Mesendoderm (in vitro differentiated cells): Measurements from ENCODE around the gene MZT1. TPM values are rescaled to one million over a fixed set of nuclear protein-coding genes. Genes with fewer than 3 reads are reported as not detected.
A peak's percentile ranks its signal among the peaks of the same experiment; 100 is the strongest.

ENCODE experiments used
- DNase-seq: peaks from one replicate; pipeline ENCODE4 v3.0.0; 2013
- H2AK5ac ChIP-seq: 2 replicates; pipeline ENCODE4 v1.6.1; 2013; ENCODE audit warnings: low read length, inconsistent platforms
- H2BK120ac ChIP-seq: 2 replicates; pipeline ENCODE4 v1.6.1; 2013; ENCODE audit warnings: low read depth, mild to moderate bottlenecking, low read length, moderate library complexity, mixed read lengths
- H2BK15ac ChIP-seq: replicated peaks from 2 replicates; pipeline ENCODE4 v1.6.1; 2013; ENCODE audit warnings: low read depth, mild to moderate bottlenecking, moderate library complexity
- H2BK5ac ChIP-seq: 2 replicates; pipeline ENCODE4 v1.6.1; 2013; ENCODE audit warnings: low read length, inconsistent platforms
- H3K18ac ChIP-seq: 2 replicates; pipeline ENCODE4 v1.6.1; 2013; ENCODE audit warnings: mild to moderate bottlenecking, low read length, mixed read lengths
- H3K23ac ChIP-seq: one replicate; pipeline ENCODE4 v1.6.1; 2013; ENCODE audit warnings: low read length
- H3K27ac ChIP-seq: 2 replicates; pipeline ENCODE4 v1.5.1; 2013; ENCODE audit warnings: low read depth, mild to moderate bottlenecking, inconsistent platforms, low read length, moderate library complexity
- H3K27me3 ChIP-seq: 2 replicates; pipeline ENCODE4 v1.6.1; 2013; ENCODE audit warnings: low read length, control low read depth, mild to moderate bottlenecking, inconsistent platforms; ENCODE audit not compliant: insufficient read depth, poor library complexity
- H3K36me3 ChIP-seq: 2 replicates; pipeline ENCODE4 v1.6.1; 2013; ENCODE audit warnings: low read length, inconsistent platforms; ENCODE audit not compliant: control insufficient read depth, insufficient read depth
- H3K4ac ChIP-seq: one replicate; pipeline ENCODE4 v1.6.1; 2013; ENCODE audit warnings: low read depth, mild to moderate bottlenecking, low read length, moderate library complexity
- H3K4me1 ChIP-seq: 2 replicates; pipeline ENCODE4 v1.6.1; 2013; ENCODE audit warnings: low read depth, low read length, inconsistent platforms; ENCODE audit not compliant: control insufficient read depth
- H3K4me2 ChIP-seq: 2 replicates; pipeline ENCODE4 v1.6.1; 2013; ENCODE audit warnings: low read length
- H3K4me3 ChIP-seq: 2 replicates; pipeline ENCODE4 v1.5.1; 2013; ENCODE audit warnings: mild to moderate bottlenecking, low read length
- H3K56ac ChIP-seq: one replicate; pipeline ENCODE4 v1.6.1; 2013; ENCODE audit warnings: low read length
- H3K79me1 ChIP-seq: 2 replicates; pipeline ENCODE4 v1.6.1; 2013; ENCODE audit warnings: low read length, inconsistent platforms
- H3K79me2 ChIP-seq: 2 replicates; pipeline ENCODE4 v1.6.1; 2013; ENCODE audit warnings: mild to moderate bottlenecking, low read length; ENCODE audit not compliant: control insufficient read depth, insufficient read depth
- H3K9ac ChIP-seq: 2 replicates; pipeline ENCODE4 v1.6.1; 2013; ENCODE audit warnings: low read length, inconsistent platforms
- H4K5ac ChIP-seq: one replicate; pipeline ENCODE4 v1.6.1; 2013; ENCODE audit warnings: low read length
- H4K8ac ChIP-seq: one replicate; pipeline ENCODE4 v1.6.1; 2013; ENCODE audit warnings: low read depth, mild to moderate bottlenecking, control low read depth, low read length, moderate library complexity
- WGBS: extraction: QIAGEN DNeasy Blood & Tissue Kit; methylation state at CpG from one replicate; pipeline ENCODE4 v1.1.7; 2013; ENCODE audit warnings: low lambda C conversion rate, missing lambda C conversion rate; ENCODE audit not compliant: insufficient coverage; ENCODE audit errors: extremely low coverage; 5-methylcytosine and 5-hydroxymethylcytosine counted together
- polyA plus RNA-seq, 2 experiments: library from polyadenylated mRNA; stranded (reverse); fragments of 200-250 nt; gene quantifications; one replicate each; pipeline ENCODE4 v1.2.3, GENCODE V29; 2013

MZT1 gene, protein sequence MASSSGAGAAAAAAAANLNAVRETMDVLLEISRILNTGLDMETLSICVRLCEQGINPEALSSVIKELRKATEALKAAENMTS
- 26.9 TPM for polyA plus RNA-seq (2013, experiment 1 of 2)
- polyA plus RNA-seq (2013, experiment 2 of 2): 29.8 TPM

DNA sequence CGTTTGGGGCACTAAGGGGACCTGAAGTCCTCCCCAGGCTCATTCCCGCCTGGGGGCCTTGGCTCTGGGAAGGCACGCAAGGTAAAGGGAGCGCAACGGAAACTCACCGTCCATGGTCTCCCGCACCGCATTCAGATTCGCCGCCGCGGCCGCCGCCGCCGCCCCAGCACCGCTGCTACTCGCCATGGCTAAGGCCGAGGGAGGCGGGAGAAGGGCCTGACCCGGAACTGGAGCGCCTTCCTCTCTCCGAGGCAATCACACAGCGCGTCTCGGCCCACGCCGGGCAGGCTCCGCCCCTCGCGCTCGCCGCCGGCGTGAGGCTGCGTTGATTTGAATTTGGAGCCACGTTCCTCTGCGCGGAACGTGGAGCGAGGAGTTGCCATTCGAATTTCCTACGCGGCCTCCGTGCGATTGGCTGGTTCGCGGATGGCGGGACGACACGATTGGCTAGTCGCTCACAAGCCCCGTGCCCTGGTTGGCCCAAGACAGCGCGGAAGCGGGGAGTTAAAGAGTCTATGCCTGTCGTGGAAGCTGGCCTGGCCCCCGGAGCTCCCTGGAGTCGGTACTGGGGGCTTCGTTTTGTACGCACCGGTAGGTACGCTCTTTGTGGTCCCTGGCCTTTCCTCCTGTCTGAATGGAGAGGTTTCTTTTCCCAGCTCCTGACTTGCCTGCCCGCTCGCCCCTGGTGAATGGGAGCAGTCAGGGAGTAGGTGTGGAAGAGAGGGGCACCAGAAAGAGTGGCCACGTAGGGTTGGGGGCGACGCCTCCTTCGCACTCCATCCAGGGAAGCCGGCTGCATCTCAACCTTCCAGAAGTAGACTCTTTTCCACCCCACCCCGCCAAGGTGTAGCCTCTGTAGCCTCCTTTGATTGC, at the start of gene MZT1, which contains the start of gene BORA:
TSS of gene MZT1 (minus strand) at position 213 of the 873 bp plus-strand sequence. CDS start at position 186, 27 bp downstream.
TSS of gene BORA (plus strand) at position 507 of the 873 bp plus-strand sequence. CDS start 1,018 bp downstream, outside the sequence.
- Histone ChIP-seq H2BK5ac (peak within 1 kb of the TSS; percentile 62), H2BK15ac (no peak within 1 kb of the TSS), H3K27ac (peak within 1 kb of the TSS; percentile 74), H3K79me2 (peaks cover 32% of the 10 kb centered on the region), H4K5ac (no peak within 1 kb of the TSS), H4K8ac (no peak within 1 kb of the TSS), H3K4me2 (peak within 1 kb of the TSS; percentile 90), H3K18ac (peak within 1 kb of the TSS; percentile 86), H3K79me1 (peaks cover 8% of the 10 kb centered on the region), H3K23ac (peak within 1 kb of the TSS; percentile 39), H3K9ac (peak within 1 kb of the TSS; percentile 95), H3K56ac (peak within 1 kb of the TSS; percentile 99), H3K4ac (peak within 1 kb of the TSS; percentile 60), H3K4me1 (no peaks in the 10 kb centered on the region), H3K27me3 (no peaks in the 10 kb centered on the region), H3K36me3 (no peaks in the 10 kb centered on the region), H2AK5ac (no peak within 1 kb of the TSS), H3K4me3 (peak within 1 kb of the TSS; percentile 91), H2BK120ac (no peak within 1 kb of the TSS)
- no CpG with 5 or more reads among the region's 71 CpGs for WGBS
- peak; percentile 98 for DNase-seq

DNA sequence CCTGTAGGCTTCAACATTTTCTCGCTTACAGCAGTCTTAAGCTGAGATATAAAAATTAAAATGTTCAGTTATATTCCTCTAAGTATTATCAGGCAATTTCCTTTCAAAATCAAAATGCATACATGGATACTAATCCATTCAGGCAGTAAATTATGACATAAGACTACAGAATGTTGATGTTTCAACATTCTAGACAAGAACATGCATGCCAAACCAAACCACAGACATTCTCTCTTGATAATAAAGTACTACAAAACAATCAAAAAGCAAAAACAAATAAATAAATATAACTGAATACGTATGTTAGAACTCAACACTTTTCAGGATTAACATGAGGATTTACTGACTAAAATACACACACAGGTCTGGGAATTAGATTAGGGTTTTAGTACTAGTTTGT, 46.6 kb upstream of the MZT1 start:
- Histone ChIP-seq H3K9ac (no peak overlapping the region), H3K79me1 (no peaks in the 10 kb centered on the region), H3K36me3 (peaks cover 5% of the 10 kb centered on the region), H3K4me2 (no peak overlapping the region), H2BK120ac (no peak overlapping the region), H4K5ac (no peak overlapping the region), H3K4me1 (no peaks in the 10 kb centered on the region), H2BK5ac (no peak overlapping the region), H3K18ac (no peak overlapping the region), H3K27ac (no peak overlapping the region), H3K4me3 (no peak overlapping the region), H3K4ac (no peak overlapping the region), H3K27me3 (no peaks in the 10 kb centered on the region), H2BK15ac (no peak overlapping the region), H3K79me2 (peaks cover under 1% of the 10 kb centered on the region), H3K56ac (no peak overlapping the region), H4K8ac (no peak overlapping the region), H2AK5ac (no peak overlapping the region), H3K23ac (no peak overlapping the region)
- no peak for DNase-seq
- no CpG with 5 or more reads among the region's 2 CpGs for WGBS

DNA sequence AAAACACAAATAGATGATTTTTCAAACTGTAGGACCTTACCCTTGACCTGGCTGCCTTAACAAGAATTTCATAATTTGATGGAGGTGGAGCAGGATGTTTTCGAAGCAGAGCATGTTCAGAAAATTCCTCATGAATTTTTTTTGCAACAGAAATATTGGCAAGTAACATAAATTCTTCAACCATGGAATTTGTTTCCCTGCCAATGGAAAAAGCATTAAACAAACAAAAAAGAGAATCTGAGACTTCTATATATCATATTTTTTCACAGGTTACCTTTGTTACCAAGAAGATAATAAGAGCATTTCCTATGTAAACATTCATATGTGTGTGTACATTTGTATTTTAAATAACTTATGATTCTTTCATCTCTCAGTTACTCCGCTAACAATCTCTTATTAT, 36.0 kb upstream of the MZT1 start:
- Histone ChIP-seq H3K36me3 (peaks cover 2% of the 10 kb centered on the region), H3K4me2 (no peak overlapping the region), H3K4ac (no peak overlapping the region), H3K79me1 (no peaks in the 10 kb centered on the region), H3K27ac (no peak overlapping the region), H2BK15ac (no peak overlapping the region), H3K9ac (no peak overlapping the region), H3K4me3 (no peak overlapping the region), H3K56ac (no peak overlapping the region), H2BK120ac (no peak overlapping the region), H2AK5ac (no peak overlapping the region), H3K79me2 (no peaks in the 10 kb centered on the region), H3K18ac (no peak overlapping the region), H4K8ac (no peak overlapping the region), H3K23ac (no peak overlapping the region), H2BK5ac (no peak overlapping the region), H3K27me3 (no peaks in the 10 kb centered on the region), H4K5ac (no peak overlapping the region), H3K4me1 (no peaks in the 10 kb centered on the region)
- WGBS: no CpG with 5 or more reads among the region's 2 CpGs
- no peak for DNase-seq

DNA sequence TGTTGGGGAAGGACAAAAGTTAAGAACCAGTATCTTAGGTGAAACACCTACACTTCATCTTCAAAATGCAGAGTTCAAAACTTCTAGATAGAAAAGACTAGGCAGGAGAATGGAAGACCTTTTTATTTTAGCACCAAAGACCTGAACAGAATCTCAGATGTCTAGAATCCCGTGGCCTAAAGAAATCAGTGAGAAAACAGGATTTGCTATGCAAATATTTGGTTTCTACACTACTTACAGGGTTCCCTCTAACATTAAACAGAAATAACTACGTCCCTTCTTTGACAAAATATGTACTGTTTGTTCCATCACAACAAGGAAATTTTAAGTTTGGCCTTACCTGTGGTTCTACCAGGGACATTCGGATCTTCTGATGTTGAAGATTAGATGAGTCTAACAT, 32.8 kb upstream of the MZT1 start:
- no CpG with 5 or more reads among the region's 3 CpGs for WGBS
- H3K56ac ChIP-seq: no peak overlapping the region
- no peak overlapping the region for H3K4ac ChIP-seq
- H3K9ac ChIP-seq: no peak overlapping the region
- no peaks in the 10 kb centered on the region for H3K27me3 ChIP-seq
- no peak overlapping the region for H2BK5ac ChIP-seq
- no peaks in the 10 kb centered on the region for H3K36me3 ChIP-seq
- no peak overlapping the region for H4K5ac ChIP-seq
- no peak overlapping the region for H4K8ac ChIP-seq
- DNase-seq: no peak
- no peaks in the 10 kb centered on the region for H3K4me1 ChIP-seq
- no peak overlapping the region for H3K27ac ChIP-seq
- H3K4me2 ChIP-seq: no peak overlapping the region
- H3K4me3 ChIP-seq: no peak overlapping the region
- H2BK15ac ChIP-seq: no peak overlapping the region
- no peak overlapping the region for H2BK120ac ChIP-seq
- H3K23ac ChIP-seq: no peak overlapping the region
- no peaks in the 10 kb centered on the region for H3K79me1 ChIP-seq
- H2AK5ac ChIP-seq: no peak overlapping the region
- H3K18ac ChIP-seq: no peak overlapping the region
- H3K79me2 ChIP-seq: no peaks in the 10 kb centered on the region

DNA sequence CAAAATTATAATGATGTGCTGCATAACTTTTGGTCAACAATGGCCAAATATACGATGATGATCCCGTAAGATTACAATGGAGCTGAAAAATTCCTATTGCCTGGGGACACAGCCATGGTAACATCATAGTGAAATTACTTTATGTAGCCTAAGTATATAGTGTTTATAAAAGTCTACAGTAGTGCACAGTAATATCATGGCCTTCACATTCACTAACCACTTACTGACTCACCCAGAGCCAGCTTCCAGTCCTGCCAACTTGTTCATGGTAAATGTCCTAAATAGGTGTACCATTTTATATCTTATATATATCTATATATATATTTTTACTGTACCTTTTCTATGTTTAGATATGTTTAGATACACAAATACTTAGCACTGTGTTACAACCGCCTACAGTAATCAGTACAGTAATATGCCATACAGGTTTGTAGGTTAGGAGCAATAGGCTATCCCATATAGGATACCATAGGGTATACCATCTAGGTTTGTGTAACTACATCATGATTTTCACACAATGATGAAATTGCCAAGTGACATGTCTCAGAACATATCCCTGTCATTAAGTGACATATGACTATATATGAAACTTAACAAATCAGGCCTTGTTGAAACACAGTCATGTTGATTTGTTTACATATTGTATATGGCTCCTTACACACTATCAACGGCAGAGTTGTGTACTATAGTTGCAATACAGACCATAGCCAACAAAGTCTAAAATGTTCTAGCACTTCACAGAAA, 30.5 kb upstream of the MZT1 start:
- H2BK5ac ChIP-seq: no peak overlapping the region
- no peaks in the 10 kb centered on the region for H3K4me1 ChIP-seq
- WGBS: no CpG with 5 or more reads among the region's 4 CpGs
- H3K4me3 ChIP-seq: no peak overlapping the region
- H3K79me2 ChIP-seq: no peaks in the 10 kb centered on the region
- H3K18ac ChIP-seq: no peak overlapping the region
- H3K79me1 ChIP-seq: no peaks in the 10 kb centered on the region
- H3K56ac ChIP-seq: no peak overlapping the region
- no peak for DNase-seq
- no peak overlapping the region for H4K5ac ChIP-seq
- no peaks in the 10 kb centered on the region for H3K27me3 ChIP-seq
- no peak overlapping the region for H3K9ac ChIP-seq
- no peak overlapping the region for H3K4me2 ChIP-seq
- peaks cover 2% of the 10 kb centered on the region for H3K36me3 ChIP-seq
- H2AK5ac ChIP-seq: no peak overlapping the region
- H3K23ac ChIP-seq: no peak overlapping the region
- no peak overlapping the region for H2BK120ac ChIP-seq
- no peak overlapping the region for H2BK15ac ChIP-seq
- H3K4ac ChIP-seq: no peak overlapping the region
- no peak overlapping the region for H4K8ac ChIP-seq
- H3K27ac ChIP-seq: no peak overlapping the region
